ENCODE measurements around the gene NMRK2.
A peak's percentile ranks its signal among the peaks of the same experiment; 100 is the strongest.
"Not testable (repeated sequence)": the region's sequence is repeated elsewhere in the genome, so short reads cannot be mapped to it uniquely, and the experiment has no call there.

Gene NMRK2

DNA sequence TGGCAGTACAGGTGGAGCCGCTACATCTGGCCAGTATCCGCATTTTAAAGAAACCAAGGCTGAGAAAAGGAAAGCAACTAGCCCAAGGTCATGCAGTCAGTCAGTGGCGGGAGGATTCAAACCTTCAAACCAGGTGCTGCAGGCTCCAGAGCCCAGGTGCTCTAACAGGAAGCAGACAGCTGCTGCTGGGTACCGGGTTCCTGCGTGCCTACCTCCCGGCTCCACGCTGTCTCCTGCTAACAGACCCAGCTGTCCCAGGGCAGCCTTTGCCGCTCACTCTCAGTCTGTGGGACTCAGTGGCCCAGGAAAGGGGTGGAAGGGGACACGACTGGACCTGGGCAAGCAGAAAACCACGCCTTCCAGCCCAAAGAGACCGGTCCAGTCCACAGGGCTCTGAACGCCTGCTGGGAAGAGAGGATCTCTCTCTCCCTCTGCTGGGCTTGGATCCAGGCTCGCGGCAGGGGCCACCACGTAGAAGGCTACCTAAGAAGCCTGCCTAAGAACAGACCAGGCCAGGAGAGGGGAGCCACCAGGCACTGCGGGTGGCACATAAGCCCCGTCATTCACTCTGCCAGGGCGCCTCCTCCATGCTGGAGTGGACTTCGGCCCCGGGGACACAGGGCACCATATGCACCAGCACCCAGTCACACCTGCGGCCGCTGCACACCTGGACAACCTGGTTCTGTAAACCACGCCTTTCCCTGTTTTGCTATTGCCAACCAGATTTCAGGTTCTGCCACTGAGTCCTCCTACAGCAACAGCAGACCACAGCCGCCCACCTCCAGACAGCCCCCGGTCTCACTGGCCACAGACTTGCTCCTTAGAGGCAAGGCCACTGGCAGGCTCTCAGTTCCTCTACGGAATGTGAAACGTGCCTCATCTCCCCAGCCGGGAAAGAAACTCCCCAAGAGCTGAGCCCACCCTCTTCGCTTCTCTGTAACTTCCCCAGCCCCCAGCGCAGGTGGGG lies 33.5 kb downstream of the NMRK2 start:
- DNase-seq = no peak

DNA sequence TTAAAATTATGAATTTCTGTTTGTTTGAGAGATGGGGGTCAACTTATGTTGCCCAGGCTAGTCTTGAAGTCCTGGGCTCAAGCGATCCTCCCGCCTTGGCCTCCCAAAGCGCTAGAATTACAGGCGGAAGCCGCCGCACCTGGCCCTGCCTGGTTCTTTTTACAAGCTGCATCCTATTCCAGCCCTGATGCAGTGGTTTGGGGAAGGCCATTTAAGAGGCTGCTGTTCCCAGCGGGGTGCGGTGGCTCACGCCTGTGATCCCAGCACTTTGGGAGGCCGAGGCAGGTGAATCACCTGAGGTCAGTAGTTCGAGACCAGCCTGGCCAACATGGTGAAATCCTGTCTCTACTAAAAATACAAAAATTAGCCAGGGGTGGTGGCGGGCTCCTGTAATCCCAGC lies 35.1 kb downstream of the NMRK2 start:
- not testable (repeated sequence) for DNase-seq

DNA sequence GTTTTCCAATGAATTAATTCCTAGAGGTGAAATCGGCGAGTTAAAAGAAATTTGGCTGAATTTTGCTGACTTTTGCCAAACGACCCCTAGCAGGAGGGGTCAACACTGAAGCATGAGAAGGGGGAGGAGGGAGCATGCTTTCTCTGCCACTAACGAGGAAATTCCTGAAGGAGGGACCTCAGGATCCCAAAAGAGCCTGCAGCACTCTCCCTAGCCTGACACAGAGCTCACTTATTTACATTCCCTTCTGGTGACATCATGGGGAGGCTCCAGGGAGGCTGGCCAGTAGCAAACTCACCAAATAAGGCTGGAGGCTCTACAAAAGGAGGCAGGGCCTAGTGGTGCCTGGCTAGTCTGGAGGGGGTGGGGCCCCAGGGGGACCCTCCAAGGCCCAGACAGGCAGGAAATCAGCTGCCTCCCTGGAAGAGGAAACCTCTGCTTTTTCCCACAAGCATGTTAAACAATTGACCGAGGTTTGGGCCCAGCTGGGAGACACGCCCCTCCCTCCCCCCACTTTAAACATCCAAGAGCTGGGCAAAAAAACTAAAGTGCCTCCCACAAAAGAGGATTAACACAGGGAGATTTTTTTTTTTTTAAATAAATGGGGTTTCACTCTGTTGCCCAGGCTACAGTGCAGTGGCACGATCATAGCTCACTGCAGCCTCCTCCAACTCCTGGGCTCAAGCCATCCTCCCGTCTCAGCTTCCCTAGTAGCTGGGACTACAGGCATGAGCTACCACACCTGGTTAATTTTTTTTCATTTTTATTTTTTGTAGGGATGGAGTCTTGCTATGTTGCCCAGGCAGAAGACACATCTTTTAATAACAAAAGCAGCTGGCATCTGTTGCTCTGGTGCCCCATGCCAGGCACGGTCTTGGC lies 35.9 kb downstream of the NMRK2 start:
- peak; percentile 76 for DNase-seq

DNA sequence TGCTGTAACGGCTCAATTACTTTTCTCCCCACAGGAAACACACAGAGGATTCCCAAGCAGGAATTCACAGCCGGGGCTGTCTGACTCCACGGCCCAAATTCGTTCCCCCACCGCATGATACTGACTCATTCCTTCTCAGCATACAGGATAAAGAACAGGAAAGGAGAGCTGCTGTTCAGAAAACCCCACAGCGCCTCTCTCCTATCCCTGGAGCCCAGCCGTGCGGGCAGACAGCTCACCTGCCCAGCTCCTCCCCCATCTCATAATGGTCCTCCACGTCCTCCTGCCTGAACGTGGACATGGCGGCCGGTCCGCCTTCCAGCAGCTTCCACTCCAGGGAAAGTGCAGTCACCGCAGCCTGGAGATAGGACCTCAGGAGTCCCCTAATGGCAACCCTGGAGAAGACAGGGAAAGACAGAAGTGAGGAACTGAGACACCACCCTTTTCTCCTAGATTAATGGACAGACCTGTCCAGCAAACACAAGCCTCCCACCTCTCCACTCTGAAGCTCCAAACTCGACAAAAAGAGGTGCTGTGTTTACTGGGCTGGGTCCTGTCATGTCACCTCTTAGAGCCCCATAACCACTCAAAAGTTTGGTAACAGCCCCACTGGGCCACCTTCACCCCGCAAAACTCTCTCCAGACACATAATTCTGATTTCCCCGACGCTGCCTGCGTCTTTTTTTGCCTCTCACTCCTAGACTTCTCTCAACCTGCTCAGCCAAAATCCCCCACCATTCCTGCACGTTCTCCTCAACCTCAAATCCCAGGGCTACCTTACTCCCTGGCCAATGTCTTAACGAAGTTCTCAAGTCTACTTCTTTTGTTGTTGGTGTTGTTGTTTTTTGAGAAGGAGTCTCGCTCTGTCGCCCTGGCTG lies 36.8 kb downstream of the NMRK2 start:
- no peak for DNase-seq

DNA sequence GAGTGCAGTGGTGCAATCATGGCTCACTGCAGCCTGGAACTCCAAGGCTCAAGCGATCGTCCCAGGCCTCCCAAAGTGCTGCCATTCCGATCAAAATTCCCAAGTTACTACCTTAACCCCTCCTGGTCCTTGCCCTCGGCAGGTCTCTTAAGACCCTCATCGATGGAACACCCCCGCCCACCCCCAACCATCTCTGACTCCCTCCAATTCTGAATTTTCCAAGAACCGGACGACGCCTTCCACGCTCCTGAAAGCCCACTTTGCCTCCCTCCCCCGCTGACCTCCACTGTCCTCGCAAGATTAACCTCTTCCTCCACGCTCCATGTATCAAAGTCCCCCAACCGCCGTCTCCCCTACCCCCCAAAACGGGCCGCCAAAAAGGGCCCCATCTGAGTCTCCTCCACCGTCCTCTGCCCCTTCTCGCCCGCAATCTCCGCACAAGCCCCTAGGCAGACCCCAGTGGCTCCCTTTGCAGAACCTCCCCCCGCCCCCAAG lies 37.5 kb downstream of the NMRK2 start:
- no peak for DNase-seq

DNA sequence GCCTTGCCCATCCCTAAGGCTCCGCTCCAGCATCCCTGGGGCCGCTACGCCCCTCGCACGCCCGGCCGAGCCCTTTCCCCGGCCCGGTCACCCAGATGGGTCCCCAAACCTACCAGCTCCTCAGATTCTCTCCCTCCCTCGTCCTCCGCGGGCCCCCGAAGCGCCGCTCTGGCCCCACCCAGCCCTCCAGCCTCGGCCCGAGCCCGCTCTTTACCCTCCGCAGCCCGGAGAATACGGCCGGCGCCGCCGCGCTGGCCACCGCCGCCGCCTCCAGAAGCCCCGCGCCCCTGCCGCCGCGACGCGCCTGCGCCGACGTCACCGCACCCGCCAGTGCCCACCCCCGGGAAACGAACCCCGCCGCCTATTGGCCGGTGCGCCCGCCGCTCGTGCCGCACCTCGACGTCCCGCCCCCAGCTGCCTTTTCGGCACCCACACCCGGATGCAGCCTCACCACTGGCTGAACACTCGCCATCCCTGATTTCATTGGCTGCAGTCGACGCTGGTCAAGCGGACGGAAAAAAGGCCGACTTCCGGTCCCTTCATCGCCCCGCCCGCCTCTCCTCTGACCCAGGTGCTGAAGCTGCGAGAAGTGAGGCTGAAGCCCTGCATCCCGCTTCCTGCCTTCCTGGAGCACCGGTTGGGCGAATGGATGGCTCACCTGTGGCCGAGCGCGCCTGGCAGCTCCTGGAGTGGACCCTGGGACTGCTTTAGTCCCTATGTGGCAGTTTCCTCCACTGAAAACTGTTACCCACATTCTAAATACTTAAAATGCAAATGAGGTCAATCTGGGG lies 38.1 kb downstream of the NMRK2 start, which contains the start of gene DAPK3:
Gene DAPK3 (minus strand): TSS at position 292 of the 791 bp plus-strand sequence. CDS start 1,364 bp downstream, outside the sequence.
- peak; percentile 94 to 96 for DNase-seq

DNA sequence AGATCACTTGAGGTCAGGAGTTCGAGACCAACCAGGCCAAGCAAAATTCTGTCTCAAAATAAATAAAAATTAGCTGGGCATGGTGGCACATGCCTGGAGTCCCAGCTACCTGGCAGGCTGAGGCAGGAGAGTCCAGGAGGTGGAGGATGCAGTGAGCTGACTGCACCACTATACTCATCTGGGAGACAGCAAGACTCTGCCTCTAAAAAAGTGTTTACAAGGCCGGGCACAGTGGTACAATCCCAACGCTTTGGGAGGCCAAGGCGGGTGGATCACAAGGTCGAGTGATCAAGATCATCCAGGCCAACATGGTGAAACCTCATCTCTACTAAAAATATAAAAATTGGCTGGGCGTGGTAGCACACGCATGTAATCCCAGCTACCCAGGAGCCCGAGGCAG lies 42.3 kb downstream of the NMRK2 start:
- no peak for DNase-seq

DNA sequence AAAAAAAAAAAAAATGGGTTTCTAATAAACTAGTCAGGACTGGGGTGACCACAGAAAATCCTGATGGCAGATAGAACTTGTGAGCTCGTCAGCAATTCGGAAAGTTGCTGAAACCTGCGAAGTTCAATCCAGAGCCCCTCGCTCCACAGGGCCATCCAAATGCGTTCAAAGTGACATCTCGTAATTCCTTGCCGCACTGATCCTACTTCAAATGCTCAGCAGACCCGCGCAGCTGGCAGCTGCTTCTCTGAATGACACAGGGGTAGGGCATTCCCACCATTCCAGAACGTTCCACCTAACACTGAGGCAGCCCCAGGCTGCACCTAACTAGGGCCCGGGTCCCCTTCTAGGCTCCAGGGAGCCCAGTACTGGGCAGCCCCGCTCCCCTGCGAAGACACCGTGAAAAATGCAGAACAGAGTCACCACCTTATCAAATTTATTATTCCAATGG lies 42.8 kb downstream of the NMRK2 start:
- no peak for DNase-seq

DNA sequence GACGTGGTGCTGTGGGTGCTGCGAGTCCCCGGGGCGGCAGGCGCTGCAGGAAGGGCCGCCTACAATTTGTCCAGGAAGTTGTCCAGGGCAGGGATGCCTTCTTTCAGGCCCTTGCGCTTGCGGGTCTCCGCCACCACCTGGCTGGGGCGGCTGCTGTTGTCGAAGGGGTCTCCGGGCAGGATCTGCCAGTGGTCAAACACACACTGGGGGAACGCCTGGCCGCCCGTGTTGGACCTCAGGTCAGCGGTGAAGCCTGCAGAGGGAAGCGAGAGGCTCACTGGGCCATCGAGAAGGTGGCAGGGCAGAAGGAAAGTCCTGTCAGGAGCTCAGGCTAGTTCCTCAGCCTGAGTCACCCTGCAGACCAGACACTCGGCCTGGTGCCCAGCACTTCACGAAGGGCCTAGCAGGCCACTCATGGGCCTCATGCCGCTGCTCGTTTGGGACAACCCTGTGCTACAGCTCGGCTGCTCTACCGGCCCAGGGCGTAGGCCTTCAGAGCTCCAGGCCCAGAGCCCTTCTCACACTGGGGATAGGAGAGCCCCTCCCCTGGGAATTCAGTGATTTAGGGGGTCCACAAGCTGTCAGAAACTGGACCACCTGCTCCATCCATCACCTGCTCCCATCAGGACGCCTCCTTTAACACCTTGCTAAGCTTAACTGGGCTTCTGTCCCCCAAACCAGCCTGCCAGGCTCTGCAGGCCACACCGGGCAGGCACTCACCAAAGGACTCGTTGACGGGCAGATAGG lies 43.8 kb downstream of the NMRK2 start:
- DNase-seq = no peak

DNA sequence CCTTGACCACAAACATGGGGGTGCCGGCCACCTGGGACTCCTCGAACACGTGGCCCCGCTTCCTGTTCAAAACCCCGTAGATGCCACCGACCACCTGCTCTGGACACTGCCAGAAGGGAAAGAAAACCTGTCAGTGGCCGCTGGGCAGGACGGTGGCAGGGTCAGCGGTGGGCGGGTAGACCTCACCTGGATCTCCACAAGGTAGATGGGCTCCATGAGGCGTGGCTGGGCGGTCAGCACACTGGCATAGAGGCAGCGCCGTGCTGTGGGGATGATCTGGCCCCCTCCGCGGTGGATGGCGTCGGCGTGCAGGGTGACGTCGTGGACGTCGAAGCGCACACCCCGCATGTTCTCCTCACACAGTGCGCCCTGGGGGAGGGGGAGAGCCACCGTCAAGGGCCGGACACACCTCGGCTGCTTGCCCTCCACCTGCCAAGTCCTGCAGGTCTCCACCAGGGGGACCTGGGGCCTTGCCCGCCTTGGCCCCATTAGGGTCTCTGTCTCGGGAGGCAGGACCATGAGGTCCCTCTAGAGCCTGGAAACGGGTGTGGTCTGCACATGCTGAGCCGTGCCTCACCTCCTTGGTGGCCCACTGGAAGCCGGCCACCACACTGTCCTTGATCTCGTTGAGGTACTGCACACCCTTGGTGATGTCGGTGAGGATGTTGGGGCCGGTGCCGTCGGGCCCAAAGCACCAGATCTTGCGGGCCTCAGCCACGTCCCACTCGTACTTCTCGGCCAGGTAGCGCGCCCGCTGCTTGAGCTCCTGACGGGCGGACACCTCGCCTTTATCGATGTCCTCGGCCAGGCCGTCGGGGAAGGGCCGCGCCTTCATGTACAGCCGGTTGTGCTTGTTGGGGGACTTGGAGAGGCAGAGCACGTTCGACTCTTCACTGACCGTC lies 44.6 kb downstream of the NMRK2 start:
- DNase-seq = no peak

DNA sequence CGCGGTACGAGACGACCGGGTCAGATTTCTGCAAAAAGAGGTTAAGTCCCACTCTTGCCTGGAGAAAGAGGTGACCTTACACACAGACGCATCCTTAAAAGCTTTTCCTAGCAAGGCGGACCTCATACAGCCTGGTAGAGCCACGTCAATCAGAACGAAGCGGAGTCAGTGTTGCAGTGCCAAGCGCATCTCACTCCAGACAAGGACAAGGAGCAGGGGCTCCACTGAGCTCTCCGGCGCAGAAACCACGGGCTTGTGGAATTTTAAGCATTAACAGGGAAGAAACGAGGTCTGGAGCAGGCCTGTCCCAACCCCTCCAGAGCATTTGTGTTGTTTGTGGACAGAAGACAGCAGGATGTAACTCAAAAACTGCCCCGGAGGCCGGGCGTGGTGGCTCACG lies 45.3 kb downstream of the NMRK2 start:
- no peak for DNase-seq

DNA sequence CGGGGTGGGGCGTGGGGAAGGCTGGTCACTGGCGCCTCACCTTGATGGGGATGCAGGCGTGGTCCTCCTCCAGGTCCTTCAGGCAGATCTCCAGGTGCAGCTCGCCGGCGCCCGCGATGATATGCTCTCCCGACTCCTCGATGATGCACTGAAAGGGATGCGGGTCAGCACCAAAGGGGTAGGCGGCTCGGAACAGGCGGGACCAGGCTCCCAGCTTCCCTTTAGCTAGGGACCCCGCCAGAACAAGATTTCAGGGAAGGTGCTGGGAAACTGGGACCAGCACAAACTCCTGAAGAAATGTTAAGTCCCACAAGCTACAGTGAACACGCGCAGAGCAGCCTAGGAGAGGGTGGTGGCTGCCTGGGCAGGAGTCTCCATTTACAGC lies 46.4 kb downstream of the NMRK2 start:
- no peak for DNase-seq

DNA sequence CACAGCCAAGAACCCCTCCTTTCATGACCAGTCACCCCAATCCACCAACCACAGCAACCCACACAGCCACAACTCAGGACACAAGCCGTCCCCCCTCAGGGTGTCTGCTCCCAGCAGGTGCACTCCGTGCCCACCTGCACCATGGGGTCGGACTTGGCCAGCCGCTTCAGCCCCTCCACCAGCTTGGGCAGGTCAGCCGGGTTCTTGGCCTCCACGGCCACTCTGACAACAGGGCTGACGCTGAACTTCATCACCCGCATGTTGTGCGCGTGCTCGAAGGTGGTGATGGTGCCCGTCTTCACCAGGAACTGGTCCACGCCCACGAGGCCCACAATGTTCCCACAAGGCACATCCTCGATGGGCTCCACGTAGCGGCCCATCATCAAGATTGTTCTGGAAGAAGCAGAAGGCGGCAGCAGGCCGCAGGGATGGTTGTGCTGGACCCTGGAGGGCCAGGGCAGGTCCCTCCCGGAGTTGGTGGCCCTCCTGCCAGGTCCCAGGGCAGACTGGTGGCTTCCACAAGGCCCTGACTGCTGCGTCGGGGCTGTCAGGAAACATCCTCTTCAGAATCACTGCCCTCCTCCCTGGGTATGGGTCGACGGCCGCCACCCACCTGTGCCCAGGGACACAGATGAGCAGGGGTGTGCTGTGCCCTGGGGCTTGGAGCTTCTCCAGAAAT lies 46.9 kb downstream of the NMRK2 start:
- no peak for DNase-seq

DNA sequence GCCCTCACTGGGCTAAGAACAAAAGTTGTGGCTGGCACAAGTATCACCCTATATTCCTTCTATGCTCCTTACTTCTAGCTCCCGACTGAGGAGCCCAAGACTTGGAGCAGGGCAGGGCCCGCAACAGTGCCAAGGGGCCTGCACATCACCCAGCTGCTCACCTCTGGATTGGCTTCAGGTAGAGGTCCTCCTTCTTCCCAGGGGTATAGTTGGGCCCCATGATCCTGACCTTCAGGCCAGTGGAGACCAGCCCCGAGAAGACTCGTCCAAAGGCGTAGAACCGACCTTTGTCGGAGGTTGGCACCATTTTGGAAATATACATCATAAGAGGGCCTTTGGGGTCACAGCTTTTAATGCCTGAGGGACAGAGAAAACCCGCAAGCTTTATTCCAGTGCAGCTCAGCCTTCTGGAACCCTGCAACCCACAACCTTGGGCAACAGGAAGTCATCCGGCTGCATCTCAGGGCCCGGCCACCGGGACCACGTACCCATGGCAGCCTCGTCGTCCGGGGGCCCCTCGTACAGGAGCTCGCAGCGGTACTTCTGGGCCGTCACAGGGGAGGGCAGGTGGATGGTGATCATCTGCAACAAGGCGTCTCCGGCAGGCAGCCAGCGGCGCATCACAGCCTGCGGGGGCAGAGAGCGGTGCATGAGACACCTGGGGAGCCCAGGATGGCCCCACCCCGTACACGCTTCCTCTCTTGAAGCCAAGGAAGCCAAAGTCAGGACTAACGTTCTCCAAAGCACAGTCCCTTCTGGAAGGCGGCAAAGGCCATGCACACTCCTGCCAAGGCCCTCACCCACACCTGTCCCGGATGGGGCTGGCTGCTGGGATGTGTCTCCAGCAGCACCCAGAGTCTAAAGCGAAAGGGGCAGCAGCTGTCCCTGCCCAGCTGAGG lies 47.7 kb downstream of the NMRK2 start:
- DNase-seq = no peak

DNA sequence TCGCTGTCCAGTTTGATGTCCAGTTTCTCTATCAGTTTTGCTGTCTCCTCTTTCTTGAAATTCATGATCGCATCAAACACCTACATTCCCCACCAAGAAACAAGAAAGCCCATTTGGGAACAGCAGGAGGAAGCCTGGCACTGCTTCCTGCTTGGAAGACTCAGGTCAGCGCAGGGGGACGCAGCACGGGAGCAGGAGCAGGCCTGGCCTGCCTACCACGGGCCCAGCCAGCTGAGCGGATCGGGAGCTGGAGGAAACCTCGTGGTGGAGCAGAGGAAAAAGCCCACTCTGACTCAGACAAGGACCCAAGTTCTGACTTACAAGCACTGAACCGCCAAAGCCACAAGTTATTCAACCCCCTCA lies 48.5 kb downstream of the NMRK2 start:
- no peak for DNase-seq

DNA sequence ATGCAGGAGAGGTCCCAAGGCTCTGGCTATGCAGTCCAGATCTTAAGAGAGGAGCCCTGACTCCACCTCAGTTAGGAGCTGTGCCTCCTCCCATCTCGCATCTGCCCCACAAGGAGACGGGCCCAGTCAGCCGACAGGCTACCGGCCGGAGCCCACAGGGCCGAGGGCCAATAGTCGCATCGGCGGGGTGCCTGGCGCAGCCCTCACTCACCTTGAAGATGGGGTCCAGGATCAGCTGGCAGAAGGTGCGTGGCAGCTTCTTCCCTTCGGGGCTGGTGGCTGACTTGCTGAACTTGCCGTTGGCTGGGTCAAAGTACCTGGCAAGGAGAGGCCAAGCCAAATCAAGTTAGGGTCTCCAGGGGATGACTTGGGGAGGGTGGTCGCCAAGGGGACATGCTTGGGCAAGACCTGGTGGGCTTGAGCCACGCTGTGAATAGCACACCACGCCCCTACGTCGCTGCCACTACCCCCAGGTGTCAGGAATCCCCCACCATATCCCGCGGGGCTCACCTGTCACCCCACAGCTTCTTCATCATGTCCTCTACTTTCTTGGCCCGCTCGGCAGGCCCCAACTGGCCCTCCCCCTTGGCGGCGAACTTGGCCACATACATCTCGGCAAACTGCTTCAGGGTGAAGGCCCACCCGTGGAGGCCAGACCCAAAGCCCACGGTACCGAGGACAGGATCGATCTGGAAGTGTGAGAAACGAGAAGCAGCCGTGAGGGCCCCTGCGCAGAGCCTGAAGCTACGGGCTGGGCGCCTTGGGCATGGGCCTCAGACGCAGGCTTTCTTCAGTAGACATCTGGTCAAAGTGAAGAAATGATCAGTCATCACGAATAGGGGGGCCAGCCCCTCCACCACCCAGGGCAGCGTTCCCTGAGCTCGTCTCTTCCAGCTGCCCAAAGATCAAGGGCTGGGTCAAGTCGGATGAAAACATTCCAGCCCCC lies 49.1 kb downstream of the NMRK2 start:
- no peak for DNase-seq
